HTR-8/SVneo (cell line): ENCODE measurements around the gene FAM120A.

Experiments used
- DNase-seq: peaks from one replicate; pipeline ENCODE4 v3.0.0; 2011; ENCODE audit warnings: low spot score, mixed read lengths; ENCODE audit not compliant: insufficient read length
- FAIRE-seq: peaks from 2 replicates; lab custom pipeline; 2011; peaks lifted over from hg19 to GRCh38; lab: Jason Lieb, UNC

FAM120A gene

DNA sequence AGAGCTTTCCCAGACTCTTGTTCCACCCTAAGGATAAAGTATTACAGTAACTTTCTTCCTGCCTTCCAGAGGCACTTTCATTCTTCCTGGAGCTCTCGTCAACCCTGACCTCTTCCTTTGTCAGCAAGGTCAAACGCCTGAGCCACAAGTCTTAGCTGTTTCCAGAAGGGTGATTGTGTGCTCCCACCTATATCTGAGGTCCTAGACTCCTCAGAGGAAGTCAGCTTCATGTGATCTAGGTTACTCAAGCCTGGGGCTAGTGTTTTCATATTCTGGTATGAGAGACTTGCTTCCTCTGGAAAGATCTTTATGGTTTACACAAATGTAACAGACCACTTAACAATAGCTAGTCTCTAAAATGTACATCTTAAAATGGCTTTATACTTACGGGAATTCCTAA is 5.4 kb upstream of the FAM120A start:
- no peak for DNase-seq

GRCh38 chr9:93447655-93448054 is 3.8 kb upstream of the FAM120A start:
- no peak for DNase-seq
- no peak for FAIRE-seq

More for the DNA sequence above, 5.4 kb upstream of the FAM120A start:
- no peak for FAIRE-seq

DNA sequence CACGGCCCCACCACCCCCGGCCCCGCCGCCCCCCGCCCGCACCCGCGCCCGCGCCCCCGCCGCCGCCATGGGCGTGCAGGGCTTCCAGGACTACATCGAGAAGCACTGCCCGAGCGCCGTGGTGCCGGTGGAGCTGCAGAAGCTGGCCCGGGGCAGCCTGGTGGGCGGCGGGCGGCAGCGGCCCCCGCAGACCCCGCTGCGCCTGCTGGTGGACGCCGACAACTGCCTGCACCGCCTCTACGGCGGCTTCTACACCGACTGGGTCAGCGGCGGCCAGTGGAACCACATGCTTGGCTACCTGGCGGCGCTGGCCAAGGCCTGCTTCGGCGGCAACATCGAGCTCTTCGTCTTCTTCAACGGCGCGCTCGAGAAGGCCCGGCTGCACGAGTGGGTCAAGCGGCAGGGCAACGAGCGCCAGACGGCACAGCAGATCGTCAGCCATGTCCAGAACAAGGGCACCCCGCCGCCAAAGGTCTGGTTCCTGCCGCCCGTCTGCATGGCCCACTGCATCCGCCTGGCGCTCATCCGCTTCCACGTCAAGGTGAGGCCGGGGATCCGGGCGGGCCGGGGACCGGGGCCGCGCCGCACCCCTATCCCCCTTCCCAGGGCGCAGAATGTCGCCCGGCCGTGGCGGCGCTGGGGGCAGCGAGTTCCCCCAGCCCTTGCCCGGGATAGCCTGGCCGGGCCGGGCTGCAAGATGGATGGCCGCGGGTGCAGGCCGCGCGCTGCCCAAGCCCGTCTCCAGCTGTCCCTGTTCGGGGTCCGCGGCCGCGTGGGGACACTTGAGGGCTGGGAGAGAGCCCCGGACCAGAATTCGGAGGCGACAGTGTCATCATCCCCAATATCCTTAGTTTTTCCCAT is 594 bp downstream of the FAM120A start:
- no peak for DNase-seq
- FAIRE-seq, result no peak

- FAIRE-seq (no peak), DNase-seq (no peak)
These were observed 1.2 kb downstream of the FAM120A start for GRCh38 chr9:93452710-93453046.

DNA sequence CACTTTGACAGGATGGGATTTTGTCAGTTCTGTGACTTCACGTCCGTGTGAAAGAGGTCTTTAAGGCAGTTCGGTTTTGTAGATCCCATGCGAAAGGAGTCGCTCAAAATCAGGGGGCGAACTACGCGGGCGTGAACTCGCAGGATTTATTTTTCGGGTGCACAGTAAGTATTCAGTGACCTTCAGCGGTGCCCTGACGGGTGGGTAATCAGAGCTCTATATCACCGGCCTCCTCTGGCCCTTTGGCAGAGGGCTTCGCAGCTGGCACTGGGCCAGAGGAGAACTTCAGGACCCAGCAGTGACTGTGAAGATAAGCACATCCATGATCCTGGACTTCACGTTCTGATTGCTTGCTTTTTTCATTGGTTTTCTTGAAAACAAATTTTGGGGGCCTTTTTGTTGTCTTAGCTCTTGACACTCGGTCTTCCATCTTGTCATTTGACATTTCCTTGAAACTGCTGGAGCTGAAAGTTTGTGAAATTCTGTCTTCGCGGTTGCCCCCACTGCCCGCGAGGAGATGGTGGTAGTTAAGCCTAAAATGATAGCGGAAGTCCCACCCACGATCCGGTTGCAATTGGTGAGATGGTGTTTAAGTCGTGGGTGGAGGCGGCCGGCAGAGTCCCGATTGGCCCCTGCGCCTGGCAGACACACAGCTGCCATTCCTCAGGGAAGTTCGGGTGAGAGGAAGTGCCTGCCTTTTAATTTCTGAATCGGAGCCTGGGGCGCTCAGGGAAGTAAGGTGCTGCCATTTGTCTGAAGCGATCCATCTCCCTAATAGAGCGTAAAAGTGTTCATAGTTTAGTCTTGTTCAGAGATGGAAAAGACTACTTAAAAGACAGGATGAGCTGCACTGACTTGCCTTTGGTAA is 1.8 kb downstream of the FAM120A start, which contains the start of gene FAM120AOS:
Gene FAM120AOS (minus strand): TSS at position 535 of the 868 bp plus-strand sequence. CDS start 872 bp downstream, outside the sequence.
- peak; percentile 90 for DNase-seq
- no peak for FAIRE-seq

DNA sequence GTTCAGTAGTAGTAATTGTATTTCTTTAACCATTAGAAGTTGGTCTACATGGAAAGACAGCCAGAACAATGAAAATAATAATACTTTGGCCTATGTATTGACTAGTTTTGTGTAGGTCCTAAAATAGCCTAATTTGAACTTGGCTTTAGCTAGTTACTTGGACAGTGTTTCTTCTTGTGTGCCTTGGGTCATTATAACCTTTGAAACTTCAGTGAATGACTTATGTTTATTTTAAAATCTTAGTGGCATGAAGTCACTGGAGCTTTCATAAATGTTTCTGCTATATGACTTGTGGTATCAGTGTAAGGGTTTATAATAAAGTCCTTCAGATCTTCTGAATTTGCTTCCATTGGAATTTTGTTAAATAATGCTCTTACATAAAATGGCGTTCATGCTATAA is 4.5 kb downstream of the FAM120A start:
- DNase-seq, result no peak
- no peak for FAIRE-seq

DNA sequence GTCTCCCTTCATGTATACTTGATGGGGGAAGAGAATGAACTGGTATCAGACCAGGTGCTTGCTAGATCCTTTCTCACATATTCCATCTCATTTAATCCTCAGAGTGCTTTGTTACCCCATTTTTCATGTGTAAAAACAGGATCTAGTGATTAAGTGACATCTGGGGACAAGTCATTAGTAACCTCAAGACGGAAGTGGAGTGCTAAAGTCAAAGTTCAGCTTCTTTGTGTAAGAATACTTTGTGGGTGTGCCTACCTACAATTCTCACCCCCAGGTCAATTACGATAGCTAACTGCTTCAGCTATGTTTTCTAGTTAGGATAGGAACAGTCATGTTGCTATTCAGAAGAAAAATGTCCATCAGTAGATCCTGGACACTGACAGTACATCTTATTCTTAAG is 5.0 kb downstream of the FAM120A start:
- no peak for DNase-seq
- FAIRE-seq, result no peak

DNA sequence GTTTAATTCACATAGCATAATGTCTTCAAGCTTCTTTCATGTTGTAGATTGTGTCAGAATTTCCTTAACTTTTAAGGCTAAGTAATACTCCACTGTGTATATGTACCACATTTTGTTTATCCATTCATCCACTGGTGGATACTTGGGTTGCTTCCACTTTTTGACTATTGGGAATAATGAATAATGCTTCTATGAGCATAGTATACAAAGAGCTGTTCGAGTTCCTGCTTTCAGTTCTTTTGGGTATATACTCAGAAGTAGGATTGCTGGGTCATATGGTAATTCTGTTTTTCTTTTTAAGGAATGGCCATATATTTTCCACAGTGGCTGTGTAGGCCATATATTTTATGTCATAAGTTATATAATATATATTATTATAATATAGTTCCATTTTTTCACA is 5.5 kb downstream of the FAM120A start:
- FAIRE-seq, result no peak

GRCh38 chr9:93458712-93459111 is 7.2 kb downstream of the FAM120A start:
- FAIRE-seq (no peak), DNase-seq (no peak)

More for the DNA sequence above, 5.5 kb downstream of the FAM120A start:
- no peak for DNase-seq

DNA sequence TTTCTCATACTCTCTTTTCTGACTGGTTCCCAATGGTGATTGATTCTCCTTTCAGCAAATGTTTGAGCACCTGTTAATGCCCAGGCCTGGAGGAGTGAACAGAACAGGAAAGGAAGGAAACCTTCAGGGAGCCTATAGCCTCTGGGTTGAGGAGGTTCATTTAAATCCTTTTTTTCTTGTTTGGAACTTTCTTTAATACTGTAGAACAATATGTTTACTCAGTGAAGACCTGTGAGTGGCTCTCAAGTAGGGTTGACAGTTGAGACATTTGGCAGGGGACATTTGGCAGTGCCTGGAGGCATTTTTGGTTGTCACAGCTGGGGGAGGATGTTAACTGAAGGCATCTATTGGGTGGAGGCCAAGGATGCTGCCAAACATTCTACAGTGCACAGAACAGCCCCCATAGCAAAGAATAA is 8.0 kb downstream of the FAM120A start:
- FAIRE-seq, result no peak
- no peak for DNase-seq

GRCh38 chr9:93460689-93461413 is 9.4 kb downstream of the FAM120A start:
- DNase-seq (no peak), FAIRE-seq (no peak)

DNA sequence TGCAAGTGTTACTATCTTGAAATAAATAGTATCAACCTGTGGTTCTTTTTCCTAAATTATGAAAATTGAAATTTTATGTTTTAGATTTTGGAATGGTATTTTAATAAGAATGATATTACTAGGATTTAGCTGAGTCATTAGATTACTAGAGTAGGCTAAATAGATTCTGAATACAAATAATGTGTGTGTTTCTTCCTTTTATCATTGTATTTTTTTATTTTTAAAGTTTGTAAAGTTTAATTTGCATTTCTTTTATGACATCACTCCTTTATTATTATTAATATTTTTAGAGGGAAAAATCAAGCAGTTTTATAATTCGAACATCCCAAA is 9.9 kb downstream of the FAM120A start:
- FAIRE-seq (no peak), DNase-seq (no peak)

GRCh38 chr9:93461821-93462220 is 10.3 kb downstream of the FAM120A start:
- FAIRE-seq (no peak), DNase-seq (no peak)

- no peak for FAIRE-seq
These were observed 12.3 kb downstream of the FAM120A start for GRCh38 chr9:93463638-93464248.

DNA sequence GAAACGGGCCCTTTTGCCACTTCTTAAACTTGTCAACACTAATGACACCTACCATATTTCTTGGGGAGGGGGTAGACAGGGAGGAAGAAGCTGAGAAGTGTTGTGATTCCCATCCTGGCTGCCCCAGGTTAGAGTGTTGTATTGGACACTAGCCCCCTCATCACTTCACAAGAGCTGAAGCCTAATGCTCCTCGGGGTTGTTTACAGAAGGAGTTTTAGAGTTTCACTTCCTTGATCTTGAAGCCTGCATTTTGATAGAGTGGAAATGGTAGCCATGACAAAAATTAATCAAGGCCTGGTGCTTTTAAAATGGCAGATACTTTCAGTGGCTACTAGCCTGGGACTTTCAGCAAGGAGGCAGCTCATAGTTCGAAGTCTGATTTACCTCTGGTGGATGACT is 12.9 kb downstream of the FAM120A start:
- no peak for FAIRE-seq

More at GRCh38 chr9:93463638-93464248, 12.3 kb downstream of the FAM120A start:
- no peak for DNase-seq

DNA sequence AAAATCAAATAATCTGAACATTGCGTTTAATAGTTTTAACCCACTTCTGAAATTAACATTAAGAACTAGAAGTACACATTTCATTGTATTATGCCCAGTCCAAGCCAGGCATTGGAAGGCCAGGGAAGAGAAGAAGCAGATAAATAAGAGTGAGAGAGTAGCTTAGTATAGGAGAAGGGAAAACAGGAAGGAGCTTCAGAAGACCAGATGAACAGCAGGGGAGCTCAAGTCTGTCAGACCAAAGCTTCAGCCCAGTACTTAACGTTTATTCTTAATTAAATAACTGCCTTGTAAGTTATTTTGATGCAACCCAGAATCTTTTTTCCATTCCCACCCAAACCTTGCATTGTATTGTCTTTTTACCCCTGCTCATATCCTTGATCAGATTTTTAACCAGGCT is 13.4 kb downstream of the FAM120A start:
- FAIRE-seq, result no peak
- DNase-seq, result no peak

More for the DNA sequence above, 12.9 kb downstream of the FAM120A start:
- no peak for DNase-seq

DNA sequence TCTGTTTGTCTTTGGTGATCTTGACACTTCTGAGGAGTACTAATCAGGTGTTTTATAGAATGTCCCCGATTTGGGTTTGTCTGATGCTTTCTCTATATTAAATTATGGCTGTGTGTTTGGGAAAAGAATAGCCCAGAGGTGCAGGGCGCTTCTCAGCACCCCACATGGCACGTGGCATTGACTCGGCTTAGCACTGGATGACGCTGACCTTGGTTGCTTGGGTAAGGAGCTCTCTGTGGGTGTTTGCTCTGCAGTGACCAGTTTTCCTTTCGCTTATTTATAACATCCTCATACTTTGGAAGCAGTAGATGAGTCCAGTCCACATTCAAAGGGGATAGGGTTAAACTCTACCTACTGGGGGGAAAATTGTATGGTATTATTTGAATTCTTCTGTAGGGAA is 14.4 kb downstream of the FAM120A start:
- FAIRE-seq (no peak), DNase-seq (no peak)

GRCh38 chr9:93466416-93467061 is 15.1 kb downstream of the FAM120A start:
- DNase-seq, result no peak
- FAIRE-seq, result no peak

GRCh38 chr9:93467062-93467416 is 15.6 kb downstream of the FAM120A start:
- FAIRE-seq (no peak), DNase-seq (no peak)

GRCh38 chr9:93467462-93467861 is 16.0 kb downstream of the FAM120A start:
- DNase-seq (no peak), FAIRE-seq (no peak)
